ENCODE measurements around the gene GLB1L2.

GRCh38 chr11:134372961-134373360 lies 41.2 kb downstream of the GLB1L2 start:
- TF ChIP-seq CTCF (IDR thresholded peaks at IDR 0.05; ENCODE audit: low read length): no peak
- no peak for TF ChIP-seq EZH2 (IDR thresholded peaks at IDR 0.05; ENCODE audit: borderline replicate concordance, low read length)
